ENCODE results near the gene C2orf49. TPM values are rescaled to one million over a fixed set of nuclear protein-coding genes. Genes with fewer than 3 reads are reported as not detected.

The C2orf49 gene
- total and polyA plus RNA-seq, 2 of the 8 experiments (the other 6 are each of a cell fraction or from before 2014, with no cell fraction given) = 5.6 to 19.9 TPM

GRCh38 chr2:105329197-105329554, 8.2 kb upstream of the C2orf49 start:
- ChIA-PET POLR2A (ENCODE audit: partially characterized antibody) (interaction anchor here (0.7 to 2.1 kb wide), 13 partner anchors 7 to 75 kb away, joined by 3 to 10 read pairs (median 3); partner anchors contain the start of gene C2orf49), CTCF (ENCODE audit: partially characterized antibody) (interaction anchor here (1.0 to 1.7 kb wide), 5 partner anchors 13 to 89 kb away, joined by 3 to 5 read pairs (median 4); no protein-coding TSS in a partner anchor)
- H3K23ac ChIP-seq (ENCODE audit: insufficient read length) = no peak overlapping the region
- peaks cover 17% of the 10 kb centered on the region for H3K79me1 ChIP-seq (ENCODE audit: low read depth, low read length)
- peak overlapping the region in 3 of 4 experiments; percentile 63 to 94 (median 67); a peak in 6 of 7 replicates for H3K9ac ChIP-seq (replicated peaks in 1 of 4; ENCODE audit: extremely low read depth in 1 of 4, low read depth in 3 of 4, low read length in 3 of 4)
- H3K4me1 ChIP-seq (replicated peaks in 1 of 4; ENCODE audit: control insufficient read depth in 3 of 4, insufficient read depth in 4 of 4, low read length in 3 of 4) = peaks cover 5 to 12% (median 10%) of the 10 kb centered on the region in 4 experiments; a peak in 5 of 7 replicates
- H3K27me3 ChIP-seq (replicated peaks in 1 of 4; ENCODE audit: control insufficient read depth in 3 of 4, extremely low read depth in 1 of 4, insufficient read depth in 3 of 4, low read length in 3 of 4) = no peaks in the 10 kb centered on the region; a peak in 1 of 7 replicates
- peak overlapping the region; percentile 82; the same call in 1 of the 2 replicates for H2BK12ac ChIP-seq (ENCODE audit: low read depth, low read length)
- H2BK20ac ChIP-seq (ENCODE audit: low read length) = no peak overlapping the region
- peak overlapping the region; percentile 64 to 78 (median 74) for H3K4me3 ChIP-seq (ENCODE audit: extremely low read depth in 1 of 4, insufficient read depth in 2 of 4, low read depth in 3 of 4, low read length in 4 of 4)
- H3K4ac ChIP-seq (replicated peaks; ENCODE audit: insufficient read length, low read depth, low read length) = peak overlapping the region; percentile 1
- TF ChIP-seq HDAC6 (IDR thresholded peaks at IDR 0.05; ENCODE audit: low read depth, low read length) (no peak), RAD21 (IDR thresholded peaks at IDR 0.05 in 1 of 2, conservative IDR thresholded peaks at IDR 0.05 in 1 of 2; ENCODE audit: low read depth in 2 of 2, low read length in 2 of 2) (no peak), KDM1A (IDR thresholded peaks at IDR 0.05; ENCODE audit: borderline replicate concordance, low read length) (no peak), MAX (IDR thresholded peaks at IDR 0.05) (0 out of 2 replicates have a peak, but pooled peaks have one; percentile 11), SIN3A (conservative IDR thresholded peaks at IDR 0.05 in 1 of 2, IDR thresholded peaks at IDR 0.05 in 1 of 2; ENCODE audit: low read depth in 1 of 2, low read length in 2 of 2) (no peak)
- peak overlapping the region; percentile 68 for H3K14ac ChIP-seq (ENCODE audit: insufficient read length)
- H3K9me3 ChIP-seq (ENCODE audit: insufficient read depth in 2 of 2, low read depth in 1 of 2, low read length in 1 of 2) = no peaks in the 10 kb centered on the region
- DNase-seq (ENCODE audit: low read depth in 1 of 2, low spot score in 2 of 2) = no peak
- peak overlapping the region; percentile 98 for H2BK15ac ChIP-seq (ENCODE audit: low read length)
- no peak overlapping the region for H2BK120ac ChIP-seq (replicated peaks; ENCODE audit: low read depth, low read length)
- H3K36me3 ChIP-seq (ENCODE audit: control insufficient read depth in 2 of 4, insufficient read depth in 4 of 4, low read length in 3 of 4) = peaks cover 0 to 3% (median 0%) of the 10 kb centered on the region in 4 experiments; a peak in 1 of 8 replicates
- peaks cover 3 to 50% of the 10 kb centered on the region in 2 experiments; a peak in 2 of 4 replicates for H3K79me2 ChIP-seq (ENCODE audit: control insufficient read depth in 1 of 2, insufficient read depth in 2 of 2, low read length in 2 of 2)
- peak overlapping the region; percentile 87 for H4K91ac ChIP-seq (replicated peaks; ENCODE audit: insufficient read length, low read length)
- peaks cover 0 to 3% of the 10 kb centered on the region in 2 experiments for H4K20me1 ChIP-seq (replicated peaks in 1 of 2; ENCODE audit: control insufficient read depth in 1 of 2, insufficient read depth in 2 of 2, low read length in 2 of 2)
- H2BK5ac ChIP-seq (ENCODE audit: low read depth, low read length) = peak overlapping the region; percentile 15; the same call in 1 of the 2 replicates
- H2AK5ac ChIP-seq (ENCODE audit: low read depth, low read length) = no peak overlapping the region; the same call in 1 of the 2 replicates
- peaks cover 10% of the 10 kb centered on the region; the same call in 1 of the 2 replicates for H3K23me2 ChIP-seq (ENCODE audit: low read depth, low read length)
- peak overlapping the region; percentile 71; the same call in 1 of the 2 replicates for H2AFZ ChIP-seq (ENCODE audit: low read length)
- peak overlapping the region; percentile 19 for H4K8ac ChIP-seq (ENCODE audit: extremely low read depth, insufficient read depth, low read length)
- FAIRE-seq = no peak
- peak overlapping the region; percentile 95 to 98 for H3K4me2 ChIP-seq (ENCODE audit: insufficient read depth in 1 of 2, low read depth in 2 of 2, low read length in 2 of 2)
- H4K5ac ChIP-seq (ENCODE audit: insufficient read length, low read depth, low read length) = peak overlapping the region; percentile 5
- H3K27ac ChIP-seq (ENCODE audit: low read depth, low read length) = no peak overlapping the region
- H3K56ac ChIP-seq (replicated peaks; ENCODE audit: insufficient read length, low read depth, low read length) = no peak overlapping the region
- WGBS, 2 experiments (ENCODE audit: extremely low coverage in 1 of 2, insufficient coverage in 1 of 2, insufficient read length in 1 of 2, insufficient replicate concordance in 2 of 2, low coverage in 1 of 2, low lambda C conversion rate in 2 of 2, missing lambda C conversion rate in 1 of 2) = 11% methylated on average over 5 of the region's 17 CpGs; no CpG with 5 or more reads in 1 of the 2 experiments
- peak overlapping the region; percentile 51; the same call in 1 of the 2 replicates for H3K18ac ChIP-seq (ENCODE audit: extremely low read depth, low read length)

All from H1 (cell line).